GM23338 (cell line): ENCODE results near the gene GLI3. TPM values are rescaled to one million over a fixed set of nuclear protein-coding genes. Genes with fewer than 3 reads are reported as not detected.

Experiments
- EZH2 ChIP-seq: fragments of 200-600 bp; sonication (generic); IDR thresholded peaks from one replicate; pipeline ENCODE4 v1.8.0; 2017; ENCODE audit warnings: antibody characterized with exemption, mild to moderate bottlenecking, low read depth; ENCODE audit not compliant: unreplicated experiment
- JUNB ChIP-seq: IDR thresholded peaks from one replicate; pipeline ENCODE4 v1.6.1; 2016; ENCODE audit warnings: antibody characterized with exemption; ENCODE audit not compliant: unreplicated experiment
- STAT1 ChIP-seq: IDR thresholded peaks from one replicate; pipeline ENCODE4 v1.6.1; 2016; ENCODE audit warnings: antibody characterized with exemption; ENCODE audit not compliant: unreplicated experiment
- ZNF462 ChIP-seq: fragments of 250-450 bp; sonication (Bioruptor Pico); IDR thresholded peaks from 2 replicates; pipeline ENCODE4 v1.5.0; 2020; ENCODE audit warnings: mild to moderate bottlenecking, moderate library complexity
- polyA plus RNA-seq: library from polyadenylated mRNA; unstranded; fragments of >200 nt; fragmentation: Nextera tagmentation; extraction: Ambion mirVana; gene quantifications from 2 replicates; pipeline ENCODE4 v1.2.1, GENCODE V29; 2016
- total RNA-seq: library from RNA; depleted of rRNA; stranded (reverse); fragments of >200 nt; shearing (Covaris generic); gene quantifications from 2 replicates; pipeline ENCODE4 v1.2.3, GENCODE V29; 2014
- TF ChIP-seq, protein P1 (sequence below), 2 experiments: fragments of 200-600 bp in 1 of 2; sonication (generic) in 1 of 2; conservative IDR thresholded peaks; 2 replicates each; pipeline versions ENCODE4 v1.5.1 to v1.6.1; 2016 to 2017; ENCODE audit warnings: antibody characterized with exemption in 2 of 2, low read depth in 2 of 2, mild to moderate bottlenecking in 2 of 2, moderate library complexity in 1 of 2

Gene GLI3
- total and polyA plus RNA-seq, 2 experiments from 2014 or later, result 16.1 to 17.9 TPM

DNA sequence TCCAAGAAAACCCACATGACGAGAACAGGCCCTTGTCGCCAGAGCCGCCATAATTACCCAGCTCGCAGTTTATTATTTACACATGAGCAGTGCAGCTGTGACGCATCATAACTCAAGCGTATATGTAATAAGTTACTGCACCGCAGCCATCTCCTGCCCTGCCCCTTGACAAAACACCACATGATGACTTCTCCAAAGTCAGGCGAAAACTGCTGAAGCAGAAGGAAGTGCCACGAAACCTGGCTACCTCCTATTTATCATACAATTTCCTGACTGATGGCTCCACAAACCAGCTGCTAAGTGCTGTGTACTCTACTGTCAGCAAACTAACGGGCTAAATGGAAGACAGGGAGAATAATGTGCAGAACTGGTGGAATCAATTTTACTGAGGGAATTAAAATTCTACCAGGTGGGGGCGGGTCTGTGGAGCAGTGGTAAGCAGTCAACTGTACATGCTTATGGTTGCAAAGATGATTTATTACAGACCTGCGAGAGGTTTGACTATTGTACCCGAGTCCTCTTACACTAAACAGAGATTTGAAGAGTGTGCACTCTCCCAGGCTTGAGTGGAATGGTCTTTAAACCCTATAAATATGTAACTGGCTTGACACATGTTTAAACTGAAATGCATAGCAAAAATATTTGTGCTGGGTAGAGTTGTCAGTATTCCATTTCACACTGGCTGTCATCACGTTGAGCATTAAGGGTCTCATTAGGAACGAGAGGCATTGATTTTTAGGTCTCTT, 156.0 kb downstream of the GLI3 start (continued):
- TF ChIP-seq, protein P1, sequence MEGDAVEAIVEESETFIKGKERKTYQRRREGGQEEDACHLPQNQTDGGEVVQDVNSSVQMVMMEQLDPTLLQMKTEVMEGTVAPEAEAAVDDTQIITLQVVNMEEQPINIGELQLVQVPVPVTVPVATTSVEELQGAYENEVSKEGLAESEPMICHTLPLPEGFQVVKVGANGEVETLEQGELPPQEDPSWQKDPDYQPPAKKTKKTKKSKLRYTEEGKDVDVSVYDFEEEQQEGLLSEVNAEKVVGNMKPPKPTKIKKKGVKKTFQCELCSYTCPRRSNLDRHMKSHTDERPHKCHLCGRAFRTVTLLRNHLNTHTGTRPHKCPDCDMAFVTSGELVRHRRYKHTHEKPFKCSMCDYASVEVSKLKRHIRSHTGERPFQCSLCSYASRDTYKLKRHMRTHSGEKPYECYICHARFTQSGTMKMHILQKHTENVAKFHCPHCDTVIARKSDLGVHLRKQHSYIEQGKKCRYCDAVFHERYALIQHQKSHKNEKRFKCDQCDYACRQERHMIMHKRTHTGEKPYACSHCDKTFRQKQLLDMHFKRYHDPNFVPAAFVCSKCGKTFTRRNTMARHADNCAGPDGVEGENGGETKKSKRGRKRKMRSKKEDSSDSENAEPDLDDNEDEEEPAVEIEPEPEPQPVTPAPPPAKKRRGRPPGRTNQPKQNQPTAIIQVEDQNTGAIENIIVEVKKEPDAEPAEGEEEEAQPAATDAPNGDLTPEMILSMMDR (conservative IDR thresholded peaks at IDR 0.05; ENCODE audit: low read depth in 2 of 2), result no peak
- TF ChIP-seq ZNF462 (no peak), EZH2 (no peak), STAT1 (no peak), JUNB (no peak)
